BJ (cell line): ENCODE measurements around the gene DHCR24. TPM values are rescaled to one million over a fixed set of nuclear protein-coding genes. Genes with fewer than 3 reads are reported as not detected.

Experiments
- CTCF ChIA-PET: fragments of 350-600 bp; formaldehyde crosslinking; extraction: SDS; loops from one replicate; lab custom pipeline; 2021; ENCODE audit warnings: antibody characterized with exemption, inconsistent platforms; lab: Yijun Ruan, JAX
- POLR2A ChIA-PET: fragments of 300-600 bp; sonication (Branson Sonifier 250); formaldehyde crosslinking; extraction: SDS; loops from one replicate; lab custom pipeline; 2021; ENCODE audit warnings: antibody characterized with exemption; lab: Charles Lee
- DNase-seq: peaks from one replicate; pipeline ENCODE4 v3.0.0-alpha.2; 2011; ENCODE audit warnings: low read depth
- H3K27me3 ChIP-seq: 2 replicates; pipeline ENCODE4 v1.6.0; 2011; ENCODE audit warnings: low read length; ENCODE audit not compliant: control insufficient read depth, insufficient read depth
- H3K36me3 ChIP-seq: 2 replicates; pipeline ENCODE4 v1.5.1; 2011; ENCODE audit warnings: low read length; ENCODE audit not compliant: control insufficient read depth, insufficient read depth
- H3K4me3 ChIP-seq: 2 replicates; pipeline ENCODE4 v1.5.1; 2011; ENCODE audit warnings: low read depth, mild to moderate bottlenecking, control low read depth, low read length
- polyA plus RNA-seq: library from polyadenylated mRNA; depleted of rRNA; stranded (reverse); fragments of >200 nt; gene quantifications from 2 replicates; pipeline ENCODE4 v1.2.3, GENCODE V29; 2011
- TF ChIP-seq, protein P1 (sequence below): IDR thresholded peaks from 2 replicates; pipeline ENCODE4 v1.5.1; 2011; ENCODE audit warnings: low read depth, mild to moderate bottlenecking, control low read depth, inconsistent platforms, low read length, moderate library complexity; ENCODE audit not compliant: insufficient read depth

Gene DHCR24
- polyA plus RNA-seq, 1 experiment, result 75.0 TPM

DNA sequence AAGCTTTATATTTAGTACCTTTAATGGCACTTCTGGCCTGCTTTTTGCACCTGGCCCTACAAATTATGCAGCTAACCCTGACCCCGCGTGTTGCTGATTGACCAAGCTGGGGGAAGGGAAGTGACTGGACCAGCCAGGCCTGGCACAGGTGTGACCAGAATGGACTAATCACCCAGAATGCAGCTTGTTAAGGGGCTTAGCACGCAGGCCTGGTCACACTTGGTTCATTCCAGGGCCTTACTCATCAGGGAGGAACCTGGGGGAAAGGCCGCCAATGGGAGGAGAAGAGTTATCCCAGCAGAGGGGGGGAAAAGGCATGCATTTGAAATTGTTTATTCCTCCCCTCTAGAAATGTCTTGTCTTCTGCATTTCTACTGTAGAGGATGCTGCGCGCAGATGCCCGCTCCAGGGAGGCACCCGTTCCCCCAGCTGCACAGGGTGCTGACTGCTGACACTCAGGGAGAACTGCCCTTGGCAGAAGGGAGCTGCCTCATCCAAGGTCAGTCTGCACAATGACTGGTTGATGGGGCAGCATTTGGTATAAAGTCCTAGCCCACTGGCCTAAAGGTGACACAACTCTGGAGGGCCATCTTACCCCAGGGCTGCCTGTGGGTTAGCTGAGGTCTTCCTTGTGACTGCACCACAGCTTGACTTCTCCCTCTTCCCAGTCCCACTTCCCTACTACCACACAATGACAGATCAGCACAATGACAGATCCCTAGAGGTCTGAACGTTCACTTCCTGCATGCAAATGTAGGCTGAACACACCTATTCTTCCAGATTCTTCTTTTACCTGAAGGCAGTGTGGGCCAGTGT, 29.0 kb downstream of the DHCR24 start:
- DNase-seq, result no peak
- TF ChIP-seq, protein P1, sequence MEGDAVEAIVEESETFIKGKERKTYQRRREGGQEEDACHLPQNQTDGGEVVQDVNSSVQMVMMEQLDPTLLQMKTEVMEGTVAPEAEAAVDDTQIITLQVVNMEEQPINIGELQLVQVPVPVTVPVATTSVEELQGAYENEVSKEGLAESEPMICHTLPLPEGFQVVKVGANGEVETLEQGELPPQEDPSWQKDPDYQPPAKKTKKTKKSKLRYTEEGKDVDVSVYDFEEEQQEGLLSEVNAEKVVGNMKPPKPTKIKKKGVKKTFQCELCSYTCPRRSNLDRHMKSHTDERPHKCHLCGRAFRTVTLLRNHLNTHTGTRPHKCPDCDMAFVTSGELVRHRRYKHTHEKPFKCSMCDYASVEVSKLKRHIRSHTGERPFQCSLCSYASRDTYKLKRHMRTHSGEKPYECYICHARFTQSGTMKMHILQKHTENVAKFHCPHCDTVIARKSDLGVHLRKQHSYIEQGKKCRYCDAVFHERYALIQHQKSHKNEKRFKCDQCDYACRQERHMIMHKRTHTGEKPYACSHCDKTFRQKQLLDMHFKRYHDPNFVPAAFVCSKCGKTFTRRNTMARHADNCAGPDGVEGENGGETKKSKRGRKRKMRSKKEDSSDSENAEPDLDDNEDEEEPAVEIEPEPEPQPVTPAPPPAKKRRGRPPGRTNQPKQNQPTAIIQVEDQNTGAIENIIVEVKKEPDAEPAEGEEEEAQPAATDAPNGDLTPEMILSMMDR, result no peak
- POLR2A ChIA-PET, result interaction anchor here (0.6 kb wide), 1 partner anchor 23 kb away, joined by 5 read pairs; no protein-coding TSS in a partner anchor
- Histone ChIP-seq H3K36me3 (peaks cover 13% of the 10 kb centered on the region), H3K4me3 (no peak overlapping the region), H3K27me3 (no peaks in the 10 kb centered on the region)
- CTCF ChIA-PET, result interaction anchor here (0.9 to 1.4 kb wide), 2 partner anchors 14 to 87 kb away, joined by 3 to 5 read pairs; no protein-coding TSS in a partner anchor

DNA sequence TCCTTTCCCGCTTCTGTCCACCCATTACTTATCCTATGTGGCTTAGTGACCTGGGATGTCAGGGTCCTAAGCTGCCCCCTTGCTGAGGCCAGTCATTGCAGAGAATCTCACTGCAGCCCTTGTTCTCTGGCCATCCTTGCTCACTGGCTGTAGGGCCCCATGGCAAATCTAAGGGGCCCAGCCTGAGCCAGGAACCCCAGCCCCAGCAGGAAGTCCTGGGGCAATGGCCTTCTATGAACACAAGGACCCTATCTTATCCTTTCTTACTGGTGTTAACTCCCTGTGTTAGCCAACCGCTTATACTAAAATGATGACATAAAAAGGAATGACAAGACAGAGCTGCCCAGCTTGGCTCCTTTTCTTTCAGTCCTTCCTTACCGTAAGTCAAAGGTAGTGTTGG, 29.9 kb downstream of the DHCR24 start:
- POLR2A ChIA-PET, result no interaction called here
- Histone ChIP-seq H3K36me3 (peaks cover 13% of the 10 kb centered on the region), H3K27me3 (no peaks in the 10 kb centered on the region), H3K4me3 (no peak overlapping the region)
- CTCF ChIA-PET, result interaction anchor here (0.9 kb wide), 2 partner anchors 14 to 26 kb away, joined by 3 read pairs; no protein-coding TSS in a partner anchor
- no peak for DNase-seq
- TF ChIP-seq, protein P1, result no peak

DNA sequence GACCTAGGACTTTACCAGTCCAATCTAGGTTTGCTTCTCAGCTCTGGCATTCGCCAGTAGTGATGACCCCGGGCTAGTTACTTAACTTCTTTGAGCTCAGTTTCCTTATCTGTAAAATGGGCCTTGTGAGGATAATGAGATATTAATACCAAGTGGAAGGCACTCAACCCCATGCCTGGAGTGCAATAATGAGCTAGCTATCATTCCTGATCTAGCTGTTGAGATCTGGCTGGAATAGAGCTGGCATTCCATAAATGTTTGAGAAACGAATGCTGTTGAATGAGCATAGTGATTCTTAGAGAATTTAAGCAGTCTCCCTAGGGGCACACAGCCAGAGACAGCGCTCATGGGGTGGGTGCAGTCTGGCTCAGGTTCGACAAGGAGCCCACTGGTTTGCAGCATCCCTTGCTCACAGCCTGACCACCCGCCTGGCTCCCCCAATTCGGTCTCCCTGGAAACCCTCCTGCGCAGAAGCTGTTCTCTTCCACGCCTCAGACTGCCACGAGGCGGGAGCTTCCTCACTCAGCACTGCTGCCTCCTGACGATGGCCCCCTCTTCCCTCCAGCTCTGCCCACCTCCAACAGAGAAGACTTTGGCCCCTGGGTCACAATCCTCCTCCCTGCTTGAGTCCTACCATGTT, 32.5 kb downstream of the DHCR24 start:
- ChIA-PET CTCF (interaction anchor here (0.8 to 1.4 kb wide), 2 partner anchors 20 to 142 kb away, joined by 3 to 4 read pairs; no protein-coding TSS in a partner anchor), POLR2A (no interaction called here)
- Histone ChIP-seq H3K27me3 (no peaks in the 10 kb centered on the region), H3K4me3 (no peak overlapping the region), H3K36me3 (peaks cover 17% of the 10 kb centered on the region)
- DNase-seq, result no peak
- TF ChIP-seq, protein P1, result no peak

DNA sequence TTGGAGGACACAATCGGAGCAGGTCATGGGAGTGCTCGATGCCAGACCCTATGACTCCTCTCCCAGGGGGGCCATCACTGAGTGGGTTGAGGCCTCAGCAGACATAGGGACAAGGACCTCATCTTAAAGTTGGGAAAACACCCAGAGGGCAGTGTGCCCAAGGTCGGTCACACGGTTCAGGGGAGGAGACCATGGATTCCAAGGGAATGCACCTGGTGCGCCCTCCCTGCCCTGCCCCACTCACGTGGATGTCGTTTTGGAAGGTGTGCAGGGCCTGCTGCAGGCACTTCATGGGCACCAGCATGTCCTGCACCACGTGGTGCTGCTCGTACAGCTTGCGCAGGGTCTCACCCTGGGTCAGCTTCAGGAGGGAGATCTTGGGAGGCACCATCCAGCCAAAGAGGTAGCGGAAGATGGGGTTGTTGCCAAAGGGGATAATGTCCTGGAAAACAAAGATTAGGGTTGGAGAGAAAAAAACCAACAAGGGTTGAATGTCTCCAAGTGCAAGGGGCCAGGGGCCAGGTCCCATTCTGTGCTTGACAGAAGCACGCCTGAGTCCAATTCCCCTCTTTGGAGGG, 33.1 kb downstream of the DHCR24 start:
- TF ChIP-seq, protein P1, result no peak
- ChIA-PET POLR2A (no interaction called here), CTCF (interaction anchor here (0.8 to 1.4 kb wide), 3 partner anchors 20 to 142 kb away, joined by 3 to 4 read pairs (median 3); no protein-coding TSS in a partner anchor)
- Histone ChIP-seq H3K36me3 (peaks cover 18% of the 10 kb centered on the region), H3K4me3 (no peak overlapping the region), H3K27me3 (no peaks in the 10 kb centered on the region)
- no peak for DNase-seq
